HG03060 (cell line): ENCODE results near the gene TICAM1.
"Not testable (repeated sequence)": the region's sequence is repeated elsewhere in the genome, so short reads cannot be mapped to it uniquely, and the experiment has no call there.

Experiments
- ATAC-seq: cut with Tn5 transposase; IDR thresholded peaks from one replicate; pipeline ENCODE4 v1.9.1; 2021; ENCODE audit warnings: low read depth, moderate number of reproducible peaks; ENCODE audit not compliant: unreplicated experiment

The TICAM1 gene

DNA sequence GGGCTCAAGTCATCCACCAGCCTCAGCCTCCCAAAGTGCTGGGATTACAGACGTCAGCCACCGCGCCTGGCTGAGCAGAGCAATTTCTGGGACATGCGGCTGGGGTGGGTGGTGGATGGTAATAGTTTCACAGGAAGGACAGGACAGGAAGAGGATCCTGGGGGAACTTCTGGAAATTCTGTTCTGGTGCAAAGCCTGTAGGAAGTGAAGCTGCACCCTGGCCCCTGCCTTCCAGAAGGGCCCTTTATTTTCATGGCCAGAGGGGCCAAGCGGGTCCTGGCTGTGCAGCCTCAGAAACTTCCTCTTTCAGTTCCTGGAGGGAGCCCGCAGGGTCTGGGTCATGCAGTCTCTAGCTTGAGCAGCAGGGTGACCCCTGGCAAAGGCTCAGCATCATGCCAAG, 24.3 kb downstream of the TICAM1 start:
- ATAC-seq, result no peak

- no peak for ATAC-seq
Observed at GRCh38 chr19:4806384-4806783, 25.1 kb downstream of the TICAM1 start.

DNA sequence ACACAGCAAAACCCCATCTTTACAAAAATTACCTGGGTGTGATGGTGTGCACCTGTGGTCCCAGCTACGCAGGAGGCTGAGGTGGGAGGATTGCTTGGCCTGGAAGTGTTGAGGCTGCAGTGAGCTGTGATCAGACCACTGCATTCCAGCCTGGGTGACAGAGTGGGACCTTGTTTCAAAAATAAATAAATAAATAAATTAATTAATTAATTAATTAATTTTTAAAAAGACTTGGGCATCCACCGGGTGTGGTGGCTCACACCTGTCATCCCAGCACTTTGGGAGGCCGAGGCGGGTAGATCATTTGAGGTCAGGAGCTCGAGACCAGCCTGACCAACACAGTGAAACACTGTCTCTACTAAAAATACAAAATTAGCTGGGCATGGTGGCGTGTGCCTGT, 26.4 kb downstream of the TICAM1 start:
- not testable (repeated sequence) for ATAC-seq

DNA sequence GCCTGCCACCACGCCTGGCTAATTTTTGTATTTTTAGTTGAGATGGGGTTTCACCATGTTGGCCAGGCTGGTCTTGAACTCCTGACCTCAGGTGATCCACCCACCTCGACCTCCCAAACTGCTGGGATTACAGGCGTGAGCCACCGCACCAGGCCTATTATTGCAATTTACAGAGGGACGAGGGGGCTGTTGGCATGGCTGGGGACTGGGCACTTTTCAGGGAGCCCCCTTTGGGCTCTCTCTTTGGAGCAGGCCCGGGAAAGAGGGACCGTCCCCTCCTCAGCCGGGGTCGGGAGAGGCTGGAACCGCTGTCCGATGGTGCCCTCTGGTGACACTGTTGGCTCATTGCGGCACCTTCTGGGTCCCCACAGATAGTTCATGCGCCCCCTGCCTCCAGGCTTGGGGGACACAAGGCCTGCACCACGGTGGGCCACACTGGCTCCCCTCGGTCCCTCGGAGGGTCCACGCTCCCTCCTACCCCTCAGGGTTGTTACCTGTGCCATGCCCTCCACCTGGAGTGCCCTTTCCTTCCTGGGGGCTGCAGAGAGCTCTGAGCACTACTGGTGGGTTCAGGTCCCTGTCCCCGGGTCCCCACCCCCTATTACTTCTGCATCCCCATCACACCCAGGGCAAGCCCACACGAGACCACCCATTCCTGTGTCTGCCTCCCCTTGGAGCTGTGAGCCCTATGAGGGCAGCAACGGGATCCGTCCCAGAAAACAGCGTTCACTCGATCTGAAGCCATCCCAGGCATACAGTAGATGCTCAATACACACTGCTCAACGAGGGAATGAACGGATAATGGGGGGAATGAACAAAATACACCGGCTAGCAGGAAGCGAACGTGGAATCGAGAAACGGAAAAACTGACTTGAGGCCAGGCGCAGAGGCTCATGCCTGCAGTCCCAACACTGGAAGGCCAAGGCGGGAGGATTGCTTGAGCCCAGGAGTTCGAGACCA, 27.5 kb downstream of the TICAM1 start:
- ATAC-seq, result no peak

- no peak for ATAC-seq
Observed at GRCh38 chr19:4802711-4803110, 28.8 kb downstream of the TICAM1 start.

DNA sequence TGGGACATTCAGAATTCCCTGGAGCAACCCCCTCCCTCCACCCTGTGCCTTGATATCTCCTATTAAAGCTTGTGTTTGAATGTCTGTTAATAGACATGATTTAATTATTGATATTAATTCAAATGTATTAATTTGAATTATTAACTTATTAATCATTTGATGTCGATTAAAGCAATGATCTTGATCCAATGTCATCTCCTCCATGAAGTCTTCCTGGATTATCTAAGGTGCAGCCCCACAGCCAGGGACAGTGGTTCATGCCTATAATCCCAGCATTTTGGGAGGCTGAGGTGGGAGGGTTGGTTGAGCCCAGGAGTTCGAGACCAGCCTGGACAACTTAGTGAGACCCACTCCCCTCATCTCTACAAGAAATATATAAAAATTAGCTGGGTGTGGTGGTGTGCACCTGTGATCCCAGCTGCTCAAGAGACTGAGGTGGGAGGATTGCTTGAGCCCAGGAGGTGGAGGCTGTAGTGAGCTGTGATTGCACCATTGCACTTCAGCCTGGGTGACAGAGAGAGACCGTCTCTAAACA, 30.4 kb downstream of the TICAM1 start:
- no peak for ATAC-seq

DNA sequence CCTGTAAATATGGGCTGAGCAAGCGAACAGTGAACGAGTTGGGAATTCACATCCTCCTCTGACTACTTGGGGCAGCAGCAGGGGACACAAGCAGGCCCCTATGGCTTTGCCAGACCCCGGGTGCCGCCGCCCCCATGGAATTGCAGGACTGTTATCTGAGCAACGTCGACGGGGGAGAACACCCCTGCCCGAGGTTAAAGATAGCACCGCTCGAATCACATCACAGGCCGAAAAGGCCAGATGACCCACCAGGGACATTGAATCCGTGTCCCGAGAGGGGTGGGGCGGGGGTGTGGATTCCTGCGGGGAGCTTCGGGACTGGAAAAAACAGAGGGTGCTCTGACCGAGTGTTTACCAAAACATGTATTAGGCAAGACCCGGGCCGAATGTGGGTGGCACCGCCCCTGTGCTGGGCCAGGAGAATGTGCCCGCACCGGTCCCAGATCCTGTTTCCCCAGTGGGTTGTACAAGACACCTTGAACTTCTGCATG, 30.9 kb downstream of the TICAM1 start:
- ATAC-seq, result no peak

DNA sequence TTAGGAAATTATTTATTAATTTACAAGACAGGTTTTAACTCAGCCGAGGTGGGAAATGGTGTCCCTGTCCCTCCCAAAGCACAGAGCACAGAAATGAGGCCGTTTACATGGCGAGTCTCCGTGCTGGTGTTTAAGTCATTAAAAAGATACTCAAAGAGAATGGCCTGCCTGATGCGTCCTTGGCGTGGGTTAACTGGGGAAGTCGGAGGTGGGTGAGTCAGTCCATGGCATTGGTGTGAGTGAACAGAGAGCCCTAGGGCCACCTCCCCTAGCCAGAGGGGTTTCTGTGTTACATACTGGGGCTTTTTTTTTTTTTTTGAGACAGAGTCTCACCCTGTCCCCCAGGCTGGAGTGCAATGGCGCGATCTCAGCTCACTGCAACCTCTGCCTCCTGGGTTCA, 36.1 kb downstream of the TICAM1 start:
- no peak for ATAC-seq

DNA sequence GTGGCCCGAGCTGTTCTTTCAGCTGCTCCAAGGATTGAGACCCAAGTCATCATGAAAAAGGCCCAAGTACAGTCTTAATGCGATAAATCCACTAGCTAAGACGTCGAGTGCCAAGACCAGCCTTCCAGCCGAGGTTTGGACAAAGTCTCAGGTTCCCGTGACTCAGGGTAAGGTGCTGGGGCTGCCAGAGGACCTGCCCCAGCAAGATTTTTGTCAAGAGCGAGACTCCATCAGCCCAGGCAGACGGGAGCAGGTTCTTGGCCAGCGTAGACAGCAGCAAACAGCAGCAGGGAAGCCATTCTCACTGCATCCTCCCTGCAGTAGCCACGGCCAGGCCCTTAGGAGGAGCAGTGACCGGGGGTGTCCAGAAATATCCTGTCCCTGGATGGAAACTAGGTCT, 36.5 kb downstream of the TICAM1 start:
- no peak for ATAC-seq

- not testable (repeated sequence) for ATAC-seq
Observed at GRCh38 chr19:4793278-4793677, 38.2 kb downstream of the TICAM1 start.

- ATAC-seq, result not testable (repeated sequence)
Observed at GRCh38 chr19:4792866-4793195, 38.7 kb downstream of the TICAM1 start.

- ATAC-seq, result not testable (repeated sequence)
Observed at GRCh38 chr19:4792019-4792865, 39.3 kb downstream of the TICAM1 start.

- peak; percentile 98 for ATAC-seq
Observed at GRCh38 chr19:4791183-4792018, 40.1 kb downstream of the TICAM1 start, which contains the start of gene FEM1A. TSS of gene FEM1A (plus strand) at chr19:4791734. CDS start at chr19:4791855, 121 bp downstream.

GRCh38 chr19:4786412-4787016, 45.0 kb downstream of the TICAM1 start:
- not testable (repeated sequence) for ATAC-seq

DNA sequence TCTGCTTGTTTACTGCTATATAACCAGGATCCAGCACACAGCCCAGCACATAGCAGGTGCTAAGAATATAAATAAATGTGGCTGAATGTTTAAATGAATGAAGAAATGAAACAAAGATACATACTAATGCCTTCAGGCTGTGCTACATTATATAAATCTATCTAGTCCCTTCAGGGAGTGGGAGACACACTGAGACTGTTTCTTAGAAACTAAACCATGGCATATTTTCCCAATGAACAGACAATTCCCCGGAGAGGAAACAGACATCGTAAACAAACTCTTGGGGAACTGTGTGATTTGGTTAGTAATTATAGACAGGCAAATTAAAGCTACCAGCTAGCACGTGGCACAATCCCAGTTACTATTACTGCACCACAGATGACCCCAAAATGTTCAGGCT, 49.7 kb downstream of the TICAM1 start:
- no peak for ATAC-seq

GRCh38 chr19:4780860-4781259, 50.7 kb downstream of the TICAM1 start:
- ATAC-seq, result no peak

DNA sequence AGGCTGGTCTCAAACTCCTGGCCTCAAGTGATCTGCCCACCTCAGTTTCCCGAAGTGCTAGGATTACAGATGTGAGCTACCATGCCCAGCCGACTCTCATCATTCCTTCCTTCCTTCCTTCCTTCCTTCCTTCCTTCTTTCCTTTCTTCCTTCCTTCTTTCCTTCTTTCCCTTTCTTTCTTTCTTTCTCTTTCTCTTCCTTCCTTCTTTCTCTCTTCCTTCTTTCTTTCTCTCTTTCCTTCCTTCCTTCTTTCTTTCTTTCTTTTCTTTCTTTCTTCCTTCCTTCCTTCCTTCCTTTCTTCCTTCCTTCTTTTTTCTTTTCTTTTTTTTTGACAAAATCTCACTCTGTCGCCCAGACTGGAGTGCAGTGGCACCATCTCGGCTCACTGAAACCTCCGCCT, 53.4 kb downstream of the TICAM1 start:
- ATAC-seq, result not testable (repeated sequence)

GRCh38 chr19:4776436-4777211, 54.9 kb downstream of the TICAM1 start:
- no peak for ATAC-seq

DNA sequence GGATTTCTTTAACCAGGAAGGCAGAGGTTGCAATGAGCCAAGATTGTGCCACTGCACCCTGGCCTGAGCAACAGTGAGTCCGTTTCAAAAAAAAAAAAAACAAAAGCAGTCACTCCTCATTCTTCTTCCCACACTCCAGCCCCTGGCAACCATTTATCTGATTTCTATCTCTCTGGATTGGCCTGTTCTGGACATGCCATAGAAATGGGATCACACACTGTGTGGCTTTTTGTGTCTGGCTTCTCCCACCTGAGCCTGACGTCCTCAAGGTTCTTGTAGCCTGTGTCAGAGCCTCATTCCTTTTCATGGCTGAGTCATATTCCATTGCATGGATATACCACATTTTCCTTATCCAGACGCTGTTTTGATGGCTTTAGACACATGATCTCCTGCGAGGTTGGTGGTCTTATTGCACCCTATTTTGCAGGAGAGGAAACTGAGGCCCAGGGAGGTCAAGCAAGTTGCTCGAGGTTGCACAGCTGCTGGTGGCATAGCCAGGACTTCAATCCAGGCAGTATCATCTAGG, 55.8 kb downstream of the TICAM1 start:
- ATAC-seq, result no peak
